DND-41 (cell line): Measurements from ENCODE around the gene SERPINB6.

ENCODE experiments used
- CTCF ChIP-seq: IDR thresholded peaks from 2 replicates; pipeline ENCODE4 v1.5.1; 2012; ENCODE audit warnings: borderline replicate concordance, low read length, moderate library complexity, mild to moderate bottlenecking; ENCODE audit not compliant: poor library complexity, severe bottlenecking; ENCODE audit errors: extremely low read depth
- EZH2 ChIP-seq: IDR thresholded peaks from 3 replicates; pipeline ENCODE4 v1.6.1; 2012; ENCODE audit warnings: borderline replicate concordance, low read depth, mild to moderate bottlenecking, moderate library complexity, low read length, inconsistent platforms; ENCODE audit not compliant: severe bottlenecking

- TF ChIP-seq CTCF (no peak), EZH2 (no peak)
Observed at GRCh38 chr6:2973676-2974075, 2.3 kb upstream of the SERPINB6 start.
